ENCODE data around the gene COA5. TPM values are rescaled to one million over a fixed set of nuclear protein-coding genes. Genes with fewer than 3 reads are reported as not detected.

The COA5 gene
- total RNA-seq, 2 experiments from 2014 or later: 33.6 to 40.0 TPM

DNA sequence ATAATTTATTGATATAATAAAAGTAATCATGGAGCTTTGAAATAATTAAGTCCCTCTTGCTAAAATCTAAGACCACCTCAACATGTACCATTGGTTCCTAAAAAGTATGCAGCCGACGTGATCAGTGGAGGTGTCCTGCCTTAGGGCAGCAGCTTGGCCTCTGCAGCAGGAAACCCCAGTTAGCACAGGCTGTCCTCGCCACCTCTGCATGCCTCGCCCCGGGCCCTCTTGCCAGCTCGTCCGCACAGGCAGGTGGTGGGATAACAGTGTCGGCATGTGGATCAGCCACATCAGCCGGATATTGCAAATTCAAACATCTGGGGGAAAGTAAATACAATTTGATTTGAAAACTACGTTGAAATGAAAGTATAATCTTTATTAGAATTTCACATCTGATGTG is 22.9 kb downstream of the COA5 start:
- Histone ChIP-seq H3K4me2 (ENCODE audit: low read length) (no peak overlapping the region), H3K4me1 (ENCODE audit: insufficient read depth, low read length, poor library complexity, severe bottlenecking) (peaks cover 9% of the 10 kb centered on the region), H3K4me3 (ENCODE audit: low read depth, low read length, poor library complexity, severe bottlenecking) (no peak overlapping the region), H4K20me1 (ENCODE audit: insufficient read depth, low read length) (no peaks in the 10 kb centered on the region), H3K9me3 (ENCODE audit: low read length) (no peaks in the 10 kb centered on the region), H3K36me3 (ENCODE audit: insufficient read depth, low read length) (peaks cover 5% of the 10 kb centered on the region; the same call in 1 of the 2 replicates), H3K27ac (ENCODE audit: low read depth, low read length, poor library complexity, severe bottlenecking) (no peak overlapping the region), H3K9me2 (ENCODE audit: insufficient read depth, low read length) (no peaks in the 10 kb centered on the region), H3K79me2 (ENCODE audit: insufficient read depth, low read depth, low read length) (no peaks in the 10 kb centered on the region), H2AFZ (ENCODE audit: low read length) (no peak overlapping the region)
- ChIA-PET POLR2A (interaction anchor here (0.6 to 1.0 kb wide), 2 partner anchors 11 to 270 kb away, joined by 3 to 4 read pairs; no protein-coding TSS in a partner anchor), CTCF (ENCODE audit: unreplicated experiment) (no interaction called here)
- no TSS peak for BruUV-seq (replicated peaks)
- intact Hi-C loops (cut with micrococcal nuclease; ENCODE audit: unreplicated experiment): no loop called here
- DNase-seq (ENCODE audit: low spot score): no peak
- TF ChIP-seq, protein P1, sequence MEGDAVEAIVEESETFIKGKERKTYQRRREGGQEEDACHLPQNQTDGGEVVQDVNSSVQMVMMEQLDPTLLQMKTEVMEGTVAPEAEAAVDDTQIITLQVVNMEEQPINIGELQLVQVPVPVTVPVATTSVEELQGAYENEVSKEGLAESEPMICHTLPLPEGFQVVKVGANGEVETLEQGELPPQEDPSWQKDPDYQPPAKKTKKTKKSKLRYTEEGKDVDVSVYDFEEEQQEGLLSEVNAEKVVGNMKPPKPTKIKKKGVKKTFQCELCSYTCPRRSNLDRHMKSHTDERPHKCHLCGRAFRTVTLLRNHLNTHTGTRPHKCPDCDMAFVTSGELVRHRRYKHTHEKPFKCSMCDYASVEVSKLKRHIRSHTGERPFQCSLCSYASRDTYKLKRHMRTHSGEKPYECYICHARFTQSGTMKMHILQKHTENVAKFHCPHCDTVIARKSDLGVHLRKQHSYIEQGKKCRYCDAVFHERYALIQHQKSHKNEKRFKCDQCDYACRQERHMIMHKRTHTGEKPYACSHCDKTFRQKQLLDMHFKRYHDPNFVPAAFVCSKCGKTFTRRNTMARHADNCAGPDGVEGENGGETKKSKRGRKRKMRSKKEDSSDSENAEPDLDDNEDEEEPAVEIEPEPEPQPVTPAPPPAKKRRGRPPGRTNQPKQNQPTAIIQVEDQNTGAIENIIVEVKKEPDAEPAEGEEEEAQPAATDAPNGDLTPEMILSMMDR (conservative IDR thresholded peaks at IDR 0.05; ENCODE audit: low read length): no peak
- TF ChIP-seq EZH2phosphoT487 (IDR thresholded peaks at IDR 0.05; ENCODE audit: borderline replicate concordance, low read depth, low read length): no peak

DNA sequence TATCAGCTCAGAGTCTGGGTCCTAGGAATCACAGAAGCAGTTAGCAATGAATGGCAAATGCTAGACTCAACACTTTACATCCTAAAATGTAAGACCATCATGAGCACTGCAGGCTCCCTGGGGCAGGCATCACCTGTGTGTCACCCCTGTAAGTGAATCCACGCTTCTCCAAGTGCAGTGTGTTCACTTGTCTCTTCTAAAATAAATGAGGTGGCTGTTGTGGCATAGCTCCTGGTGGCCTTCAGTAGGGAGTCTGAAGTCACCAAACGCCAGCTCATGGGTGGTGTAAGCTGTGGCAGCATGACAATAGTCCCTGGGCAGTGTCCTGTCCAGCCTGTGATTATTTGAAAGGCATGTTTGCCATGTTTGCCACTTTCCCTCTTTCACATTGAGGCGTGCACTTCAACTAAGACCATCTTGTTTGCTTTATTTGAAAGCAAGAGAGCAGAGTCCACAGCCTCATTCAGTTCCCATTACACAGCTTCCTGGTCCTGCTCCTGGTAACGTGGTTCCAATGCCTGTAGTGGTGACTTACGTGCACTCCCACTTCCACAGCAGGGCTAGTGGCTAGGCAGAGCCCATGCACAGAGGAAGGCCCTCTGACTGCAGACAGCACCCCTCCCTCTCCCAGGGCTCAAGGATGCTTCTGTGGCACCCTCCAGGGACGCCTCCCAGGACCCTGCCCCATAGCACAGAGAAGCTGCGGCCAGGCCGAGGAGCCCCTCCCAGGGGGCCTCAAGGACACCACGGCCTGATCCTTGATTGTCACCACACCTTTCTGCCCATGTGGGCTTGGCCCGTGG is 24.3 kb downstream of the COA5 start:
- Histone ChIP-seq H3K9me2 (ENCODE audit: insufficient read depth, low read length) (no peaks in the 10 kb centered on the region), H3K9me3 (ENCODE audit: low read length) (no peaks in the 10 kb centered on the region), H2AFZ (ENCODE audit: low read length) (no peak overlapping the region), H3K36me3 (ENCODE audit: insufficient read depth, low read length) (peaks cover 5% of the 10 kb centered on the region; the same call in 1 of the 2 replicates), H3K79me2 (ENCODE audit: insufficient read depth, low read depth, low read length) (no peaks in the 10 kb centered on the region), H4K20me1 (ENCODE audit: insufficient read depth, low read length) (no peaks in the 10 kb centered on the region), H3K4me3 (ENCODE audit: low read depth, low read length, poor library complexity, severe bottlenecking) (no peak overlapping the region), H3K4me2 (ENCODE audit: low read length) (no peak overlapping the region), H3K27ac (ENCODE audit: low read depth, low read length, poor library complexity, severe bottlenecking) (no peak overlapping the region), H3K4me1 (ENCODE audit: insufficient read depth, low read length, poor library complexity, severe bottlenecking) (peaks cover 9% of the 10 kb centered on the region)
- no peak for DNase-seq (ENCODE audit: low spot score)
- ChIA-PET CTCF (ENCODE audit: unreplicated experiment) (no interaction called here), POLR2A (no interaction called here)
- TF ChIP-seq, protein P1 (conservative IDR thresholded peaks at IDR 0.05; ENCODE audit: low read length): no peak
- TF ChIP-seq EZH2phosphoT487 (IDR thresholded peaks at IDR 0.05; ENCODE audit: borderline replicate concordance, low read depth, low read length): no peak
- intact Hi-C loops (cut with micrococcal nuclease; ENCODE audit: unreplicated experiment): no loop called here
- no TSS peak for BruUV-seq (replicated peaks)

DNA sequence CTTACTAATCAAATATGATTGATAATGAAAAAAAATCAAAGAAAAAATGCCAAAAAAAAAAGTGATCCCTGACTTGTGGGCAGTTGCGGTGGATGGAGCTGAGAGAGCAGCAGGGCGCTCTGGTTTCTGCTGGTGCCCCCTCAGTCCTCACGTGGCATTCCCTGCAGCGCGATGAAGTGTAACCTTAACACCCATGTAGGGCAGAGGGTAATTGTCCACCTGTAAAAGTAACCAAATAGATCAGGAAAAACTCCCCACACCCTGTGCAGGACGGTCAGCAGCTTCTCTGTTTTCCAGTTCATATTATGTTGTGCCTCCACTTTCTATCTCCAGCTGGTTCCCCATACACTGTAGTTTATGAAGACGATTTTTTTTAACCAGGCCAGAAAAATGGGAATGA is 25.0 kb downstream of the COA5 start:
- BruUV-seq (replicated peaks): no TSS peak

More for the DNA sequence above, 25.0 kb downstream of the COA5 start:
- H3K4me3 ChIP-seq (ENCODE audit: low read depth, low read length, poor library complexity, severe bottlenecking): no peak overlapping the region
- no peak for DNase-seq (ENCODE audit: low spot score)
- H3K4me1 ChIP-seq (ENCODE audit: insufficient read depth, low read length, poor library complexity, severe bottlenecking): peaks cover 9% of the 10 kb centered on the region
- no peaks in the 10 kb centered on the region for H3K79me2 ChIP-seq (ENCODE audit: insufficient read depth, low read depth, low read length)
- intact Hi-C loops (cut with micrococcal nuclease; ENCODE audit: unreplicated experiment): no loop called here
- ChIA-PET POLR2A (no interaction called here), CTCF (ENCODE audit: unreplicated experiment) (no interaction called here)
- H3K9me3 ChIP-seq (ENCODE audit: low read length): no peaks in the 10 kb centered on the region
- H3K4me2 ChIP-seq (ENCODE audit: low read length): no peak overlapping the region
- peaks cover 5% of the 10 kb centered on the region; the same call in 1 of the 2 replicates for H3K36me3 ChIP-seq (ENCODE audit: insufficient read depth, low read length)
- H3K27ac ChIP-seq (ENCODE audit: low read depth, low read length, poor library complexity, severe bottlenecking): no peak overlapping the region
- no peaks in the 10 kb centered on the region for H3K9me2 ChIP-seq (ENCODE audit: insufficient read depth, low read length)
- no peak overlapping the region for H2AFZ ChIP-seq (ENCODE audit: low read length)
- H4K20me1 ChIP-seq (ENCODE audit: insufficient read depth, low read length): no peaks in the 10 kb centered on the region
- no peak for TF ChIP-seq EZH2phosphoT487 (IDR thresholded peaks at IDR 0.05; ENCODE audit: borderline replicate concordance, low read depth, low read length)
- TF ChIP-seq, protein P1 (conservative IDR thresholded peaks at IDR 0.05; ENCODE audit: low read length): no peak
